ENCODE measurements around the gene ST14.
"Not testable (repeated sequence)": the region's sequence is repeated elsewhere in the genome, so short reads cannot be mapped to it uniquely, and the experiment has no call there.

Gene ST14

GRCh38 chr11:130188585-130189347 lies 29.2 kb downstream of the ST14 start:
- no peak for DNase-seq (ENCODE audit: low read depth)

DNA sequence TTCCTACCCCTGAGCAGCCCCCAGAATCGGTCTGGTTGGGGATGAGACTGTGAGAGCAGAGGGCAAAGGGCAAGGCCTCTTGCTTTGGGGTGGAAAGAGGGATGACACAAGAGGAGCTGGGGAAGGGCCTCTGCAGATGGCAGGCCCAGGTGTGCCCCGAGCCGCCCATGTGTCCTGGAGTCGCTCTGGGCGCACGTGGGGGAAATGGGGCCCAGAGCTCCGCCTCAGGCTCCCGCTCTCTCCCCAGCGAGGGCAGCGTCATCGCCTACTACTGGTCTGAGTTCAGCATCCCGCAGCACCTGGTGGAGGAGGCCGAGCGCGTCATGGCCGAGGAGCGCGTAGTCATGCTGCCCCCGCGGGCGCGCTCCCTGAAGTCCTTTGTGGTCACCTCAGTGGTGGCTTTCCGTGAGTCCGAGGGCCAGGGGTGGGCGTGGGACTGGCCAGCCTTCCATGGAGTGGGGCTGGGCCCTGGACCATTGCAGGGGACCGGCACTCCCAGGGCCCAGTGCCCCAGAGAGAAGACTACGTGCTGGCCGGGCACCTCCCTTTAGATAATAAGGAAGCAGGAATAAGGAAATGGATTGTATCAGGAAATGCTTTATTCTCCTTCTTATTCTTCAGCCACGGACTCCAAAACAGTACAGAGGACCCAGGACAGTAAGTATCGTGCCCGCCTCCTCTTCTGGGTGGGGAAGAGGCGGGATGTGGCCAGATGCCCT lies 30.1 kb downstream of the ST14 start:
- DNase-seq (ENCODE audit: low read depth), result no peak

- DNase-seq (ENCODE audit: low read depth), result no peak
Measured at GRCh38 chr11:130190371-130190881, 30.8 kb downstream of the ST14 start.

DNA sequence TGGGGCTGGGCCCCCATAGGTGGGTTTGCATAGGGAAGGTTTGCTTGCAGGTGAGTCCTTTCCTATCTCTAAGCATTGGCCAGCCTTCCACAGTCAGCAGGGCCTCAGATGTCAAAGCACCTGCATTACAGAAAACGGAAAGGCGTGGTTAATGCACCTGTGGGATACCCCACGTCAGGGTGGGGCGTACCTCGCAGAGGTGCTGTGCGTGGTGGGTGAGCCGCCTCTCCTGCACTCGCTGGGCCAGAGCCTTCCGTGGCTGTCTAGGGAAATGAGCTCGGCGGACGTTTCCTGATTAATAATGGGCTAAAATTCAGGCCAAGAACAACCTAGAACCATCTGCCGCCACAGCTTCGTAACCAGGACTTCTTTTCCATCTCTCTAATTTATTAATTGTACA lies 32.3 kb downstream of the ST14 start:
- no peak for DNase-seq (ENCODE audit: low read depth)

- DNase-seq (ENCODE audit: low read depth), result no peak
Measured at GRCh38 chr11:130192845-130193267, 33.3 kb downstream of the ST14 start.

DNA sequence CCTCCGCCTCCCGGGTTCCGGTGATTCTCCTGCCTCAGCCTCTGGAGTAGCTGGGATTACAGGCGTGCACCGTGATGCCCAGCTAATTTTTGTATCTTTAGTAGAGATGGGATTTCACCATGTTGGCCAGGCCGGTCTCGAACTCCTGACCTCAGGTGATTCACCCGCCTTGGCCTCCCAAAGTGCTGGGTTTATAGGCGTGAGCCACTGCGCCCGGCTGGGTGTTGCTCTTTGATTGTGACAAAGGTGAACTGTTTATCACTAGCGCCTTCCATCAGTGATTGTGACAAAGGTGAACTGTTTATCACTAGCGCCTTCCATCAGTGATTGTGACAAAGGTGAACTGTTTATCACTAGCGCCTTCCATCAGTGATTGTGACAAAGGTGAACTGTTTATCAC lies 34.0 kb downstream of the ST14 start:
- not testable (repeated sequence) for DNase-seq (ENCODE audit: low read depth)

GRCh38 chr11:130194241-130195023 lies 34.9 kb downstream of the ST14 start:
- no peak for DNase-seq (ENCODE audit: low read depth)

GRCh38 chr11:130197386-130198035 lies 37.9 kb downstream of the ST14 start:
- no peak for DNase-seq (ENCODE audit: low read depth)

DNA sequence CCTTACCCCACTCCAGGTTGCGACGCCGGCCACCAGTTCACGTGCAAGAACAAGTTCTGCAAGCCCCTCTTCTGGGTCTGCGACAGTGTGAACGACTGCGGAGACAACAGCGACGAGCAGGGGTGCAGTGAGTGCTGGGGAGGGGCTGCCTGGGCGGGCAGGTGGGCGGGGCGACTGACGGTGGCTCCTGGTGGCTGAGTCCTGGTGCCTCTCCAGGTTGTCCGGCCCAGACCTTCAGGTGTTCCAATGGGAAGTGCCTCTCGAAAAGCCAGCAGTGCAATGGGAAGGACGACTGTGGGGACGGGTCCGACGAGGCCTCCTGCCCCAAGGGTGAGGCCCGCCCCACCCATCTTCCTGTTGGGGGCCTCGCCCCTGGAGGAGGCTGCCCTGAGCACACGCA lies 38.7 kb downstream of the ST14 start:
- no peak for DNase-seq (ENCODE audit: low read depth)

DNA sequence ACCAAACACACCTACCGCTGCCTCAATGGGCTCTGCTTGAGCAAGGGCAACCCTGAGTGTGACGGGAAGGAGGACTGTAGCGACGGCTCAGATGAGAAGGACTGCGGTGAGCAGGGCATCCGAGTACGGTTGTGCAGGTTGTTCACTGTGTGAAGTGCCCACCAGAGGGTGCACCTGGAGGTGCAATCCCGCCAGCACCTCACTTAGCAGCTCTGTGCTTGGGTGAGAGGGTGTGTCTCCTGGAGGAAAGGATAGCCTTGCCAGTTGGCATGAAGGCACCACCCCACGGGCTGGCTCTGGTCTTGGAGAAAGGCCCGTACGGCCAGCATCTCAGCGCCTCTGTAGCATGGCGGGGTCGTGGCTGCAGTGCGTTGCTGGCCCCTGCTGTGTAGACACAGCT lies 39.4 kb downstream of the ST14 start:
- DNase-seq (ENCODE audit: low read depth), result no peak

GRCh38 chr11:130199792-130200191 lies 40.2 kb downstream of the ST14 start:
- DNase-seq (ENCODE audit: low read depth), result no peak

GRCh38 chr11:130201026-130201425 lies 41.4 kb downstream of the ST14 start:
- DNase-seq (ENCODE audit: low read depth), result no peak

DNA sequence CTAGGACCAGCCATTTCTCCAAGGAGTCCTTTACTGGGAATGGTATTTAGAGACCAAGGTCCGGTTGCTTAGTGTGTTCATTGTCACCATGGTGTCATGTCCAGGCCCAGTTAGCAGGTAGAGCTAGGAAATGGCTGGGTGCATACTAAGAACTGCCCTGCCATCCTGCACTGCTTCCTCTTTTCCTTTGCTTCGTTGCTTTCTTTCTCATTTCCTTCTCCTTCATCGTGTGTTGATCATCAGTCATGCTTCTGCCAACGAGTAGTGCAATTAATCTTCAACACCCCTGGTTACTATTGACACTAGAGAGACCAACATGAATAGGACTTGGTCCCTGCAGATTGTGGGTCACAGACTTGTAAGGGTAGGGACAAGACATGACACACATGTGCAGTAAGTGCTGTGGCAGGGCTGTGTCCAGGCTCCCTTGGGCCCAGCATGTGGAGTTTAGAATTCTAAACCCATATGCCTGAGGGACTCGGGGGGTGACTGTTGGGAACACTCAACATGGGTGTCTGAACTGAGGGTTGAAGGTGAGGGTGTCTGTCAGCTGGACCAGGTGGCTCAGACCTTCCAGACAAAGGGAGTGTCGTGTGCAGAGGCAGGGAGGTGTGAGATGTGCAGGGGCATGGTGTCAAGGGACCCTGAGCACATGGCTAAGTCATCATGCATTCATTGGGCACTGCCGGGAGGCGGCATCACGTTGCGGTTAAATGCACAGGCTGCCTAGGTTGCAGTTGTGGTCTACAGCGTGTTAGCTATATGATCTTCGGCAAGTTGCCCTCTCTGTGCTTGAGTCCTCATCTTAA lies 42.6 kb downstream of the ST14 start:
- DNase-seq (ENCODE audit: low read depth), result no peak

- no peak for DNase-seq (ENCODE audit: low read depth)
Measured at GRCh38 chr11:130202818-130203689, 43.5 kb downstream of the ST14 start.

GRCh38 chr11:130203766-130204702 lies 44.5 kb downstream of the ST14 start:
- DNase-seq (ENCODE audit: low read depth), result no peak

- DNase-seq (ENCODE audit: low read depth), result no peak
Measured at GRCh38 chr11:130204703-130205095, 45.1 kb downstream of the ST14 start.

GRCh38 chr11:130206141-130206540 lies 46.6 kb downstream of the ST14 start:
- no peak for DNase-seq (ENCODE audit: low read depth)

DNA sequence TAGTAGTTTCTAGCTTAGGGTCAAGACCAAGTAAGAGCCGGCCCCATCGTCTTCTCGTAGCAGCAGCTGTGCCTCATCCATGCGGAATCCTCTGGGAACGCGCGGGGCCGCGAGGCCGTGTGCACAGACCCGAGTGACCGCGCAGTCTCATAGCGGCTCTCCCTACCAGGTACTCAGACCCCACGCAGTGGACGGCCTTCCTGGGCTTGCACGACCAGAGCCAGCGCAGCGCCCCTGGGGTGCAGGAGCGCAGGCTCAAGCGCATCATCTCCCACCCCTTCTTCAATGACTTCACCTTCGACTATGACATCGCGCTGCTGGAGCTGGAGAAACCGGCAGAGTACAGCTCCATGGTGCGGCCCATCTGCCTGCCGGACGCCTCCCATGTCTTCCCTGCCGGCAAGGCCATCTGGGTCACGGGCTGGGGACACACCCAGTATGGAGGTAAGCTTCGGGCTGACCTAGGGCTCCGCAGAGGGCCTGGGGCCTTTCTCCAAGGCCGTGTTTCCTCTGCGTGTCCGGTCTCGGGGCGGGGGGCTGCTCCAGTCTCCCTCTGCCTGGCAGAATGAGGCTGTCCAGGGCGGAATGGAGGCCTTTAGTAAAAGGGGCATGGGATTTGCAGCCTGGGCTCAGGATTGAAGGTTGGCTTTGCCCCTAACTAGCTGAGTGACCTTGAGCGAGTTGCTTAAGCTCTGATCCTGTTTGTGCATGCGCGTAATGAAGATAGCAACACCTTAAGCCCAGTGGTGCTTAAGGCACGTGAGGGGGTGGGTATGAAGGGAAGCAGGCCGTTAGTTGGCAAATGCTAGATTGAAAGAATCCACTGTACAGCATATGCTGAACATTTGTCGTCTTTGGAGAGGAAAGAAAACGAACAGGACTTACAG lies 48.9 kb downstream of the ST14 start:
- DNase-seq (ENCODE audit: low read depth), result no peak
